Cardiac muscle cell (in vitro differentiated cells and primary cell): ENCODE data around the gene S100A14. TPM values are rescaled to one million over a fixed set of nuclear protein-coding genes. Genes with fewer than 3 reads are reported as not detected.
"Not testable (repeated sequence)": the region's sequence is repeated elsewhere in the genome, so short reads cannot be mapped to it uniquely, and the experiment has no call there.

Experiments
- DNase-seq, 2 donors: peaks; one replicate each; pipeline versions ENCODE4 v3.0.0 to v3.0.0-alpha.2; 2010 to 2017; ENCODE audit warnings: low read depth in 1 of 2, low spot score in 1 of 2
- H3K27ac ChIP-seq: fragments of 200-600 bp; sonication (generic); 2 replicates; pipeline ENCODE4 v1.5.1; 2016
- H3K27me3 ChIP-seq: fragments of 200-600 bp; sonication (generic); 2 replicates; pipeline ENCODE4 v1.6.0; 2016; ENCODE audit warnings: control low read depth
- H3K36me3 ChIP-seq: fragments of 200-600 bp; sonication (generic); 2 replicates; pipeline ENCODE4 v1.5.1; 2016; ENCODE audit warnings: control low read depth
- H3K4me1 ChIP-seq: fragments of 200-600 bp; sonication (generic); 2 replicates; pipeline ENCODE4 v1.8.1; 2017; ENCODE audit warnings: low read depth, mild to moderate bottlenecking, mixed run types
- H3K4me3 ChIP-seq: fragments of 200-600 bp; sonication (generic); 2 replicates; pipeline ENCODE4 v1.5.1; 2016; ENCODE audit warnings: mild to moderate bottlenecking
- H3K9me3 ChIP-seq: fragments of 200-600 bp; sonication (generic); 2 replicates; pipeline ENCODE4 v1.5.1; 2017; ENCODE audit warnings: low read depth, mild to moderate bottlenecking, control low read depth
- CTCF ChIP-seq: IDR thresholded peaks from 2 replicates; pipeline ENCODE4 v1.5.1; 2012; ENCODE audit warnings: low read depth, mild to moderate bottlenecking, low read length
- polyA plus RNA-seq: library from polyadenylated mRNA; unstranded; fragments of >200 nt; fragmentation: Nextera tagmentation; extraction: Ambion mirVana; gene quantifications from 2 replicates; pipeline ENCODE4 v1.2.1, GENCODE V29; 2016
- total RNA-seq: library from RNA; depleted of rRNA; stranded (reverse); fragments of >200 nt; gene quantifications from 2 replicates; pipeline ENCODE4 v1.2.3, GENCODE V29; 2016

S100A14 gene
- total and polyA plus RNA-seq, 2 experiments from 2014 or later: 0.51 to 0.70 TPM

DNA sequence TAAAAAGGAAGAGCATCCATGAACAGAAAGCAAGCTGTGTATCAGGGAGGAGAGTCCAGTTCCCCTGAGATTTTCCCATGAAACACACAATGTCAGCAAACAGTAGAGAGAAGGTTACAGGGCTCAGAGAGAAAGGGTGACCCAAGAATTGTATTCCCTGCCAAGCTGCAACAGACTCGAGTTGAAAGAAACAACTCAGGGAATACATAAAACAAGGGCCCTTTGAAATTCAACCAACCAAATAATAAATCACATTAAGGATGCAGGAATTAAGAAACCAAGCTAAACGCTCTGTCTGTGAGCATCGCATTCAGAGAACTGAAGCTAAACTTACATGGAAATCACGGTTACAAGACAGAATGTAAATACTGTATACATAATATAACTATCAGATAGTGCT lies 23.4 kb downstream of the S100A14 start:
- TF ChIP-seq CTCF: no peak
- Histone ChIP-seq H3K27me3 (no peaks in the 10 kb centered on the region), H3K36me3 (no peaks in the 10 kb centered on the region), H3K4me3 (no peak overlapping the region), H3K4me1 (no peaks in the 10 kb centered on the region), H3K9me3 (no peaks in the 10 kb centered on the region), H3K27ac (no peak overlapping the region)
- DNase-seq: no peak

- H3K36me3 ChIP-seq: no peaks in the 10 kb centered on the region
- no peaks in the 10 kb centered on the region for H3K9me3 ChIP-seq
- DNase-seq: no peak
- no peaks in the 10 kb centered on the region for H3K27me3 ChIP-seq
- H3K4me1 ChIP-seq: peaks cover 8% of the 10 kb centered on the region
- H3K27ac ChIP-seq: no peak overlapping the region
- no peak overlapping the region for H3K4me3 ChIP-seq
- no peak for TF ChIP-seq CTCF
Measured at GRCh38 chr1:153588482-153588881, 27.6 kb downstream of the S100A14 start.

DNA sequence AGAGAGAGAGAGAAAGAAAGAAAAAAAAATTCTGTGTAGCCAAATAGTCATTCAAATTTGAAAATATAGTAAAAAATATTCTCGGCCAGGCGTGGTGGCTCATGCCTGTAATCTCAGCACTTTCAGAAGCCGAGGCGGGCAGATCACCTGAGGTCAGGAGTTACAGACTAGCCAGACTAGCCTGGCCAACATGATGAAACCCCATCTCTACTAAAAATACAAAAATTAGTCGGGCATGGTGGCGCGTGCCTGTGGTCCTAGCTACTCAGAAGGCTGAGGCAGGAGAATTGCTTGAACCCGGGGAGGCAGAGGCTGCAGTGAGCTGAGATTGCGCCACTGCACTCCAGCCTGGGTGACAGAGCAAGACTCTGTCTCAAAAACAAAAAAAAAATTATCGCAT lies 28.1 kb downstream of the S100A14 start:
- H3K27me3 ChIP-seq, DNase-seq, H3K9me3 ChIP-seq, H3K27ac ChIP-seq, H3K36me3 ChIP-seq, H3K4me3 ChIP-seq, H3K4me1 ChIP-seq: not testable (repeated sequence)

DNA sequence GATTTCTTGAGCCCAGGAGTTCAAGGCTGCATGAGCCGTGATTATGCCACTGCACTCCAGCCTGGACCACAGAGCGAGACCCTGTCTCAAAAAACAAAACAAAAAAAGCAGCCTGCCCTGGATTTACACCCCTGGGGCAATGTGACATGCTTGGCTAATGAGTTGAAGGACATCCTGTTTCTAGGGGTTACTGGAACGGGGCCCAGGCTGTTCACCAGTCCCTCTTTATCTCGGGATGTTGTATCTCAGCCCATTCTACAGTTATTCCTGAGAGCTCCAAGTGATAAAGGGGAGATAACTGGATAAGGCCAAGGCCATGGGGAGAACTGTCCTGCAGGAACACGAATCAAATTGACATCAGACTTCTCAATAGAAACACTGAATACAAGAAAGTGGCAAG lies 28.8 kb downstream of the S100A14 start:
- Histone ChIP-seq H3K27ac (no peak overlapping the region), H3K9me3 (no peaks in the 10 kb centered on the region), H3K36me3 (no peaks in the 10 kb centered on the region), H3K4me1 (peaks cover 8% of the 10 kb centered on the region), H3K27me3 (no peaks in the 10 kb centered on the region), H3K4me3 (no peak overlapping the region)
- DNase-seq: no peak
- no peak for TF ChIP-seq CTCF

GRCh38 chr1:153586347-153586746 lies 29.8 kb downstream of the S100A14 start:
- TF ChIP-seq CTCF: no peak
- H3K4me3 ChIP-seq: no peak overlapping the region
- H3K9me3 ChIP-seq: no peaks in the 10 kb centered on the region
- peaks cover 8% of the 10 kb centered on the region for H3K4me1 ChIP-seq
- no peaks in the 10 kb centered on the region for H3K36me3 ChIP-seq
- no peaks in the 10 kb centered on the region for H3K27me3 ChIP-seq
- no peak overlapping the region for H3K27ac ChIP-seq
- DNase-seq: no peak

DNA sequence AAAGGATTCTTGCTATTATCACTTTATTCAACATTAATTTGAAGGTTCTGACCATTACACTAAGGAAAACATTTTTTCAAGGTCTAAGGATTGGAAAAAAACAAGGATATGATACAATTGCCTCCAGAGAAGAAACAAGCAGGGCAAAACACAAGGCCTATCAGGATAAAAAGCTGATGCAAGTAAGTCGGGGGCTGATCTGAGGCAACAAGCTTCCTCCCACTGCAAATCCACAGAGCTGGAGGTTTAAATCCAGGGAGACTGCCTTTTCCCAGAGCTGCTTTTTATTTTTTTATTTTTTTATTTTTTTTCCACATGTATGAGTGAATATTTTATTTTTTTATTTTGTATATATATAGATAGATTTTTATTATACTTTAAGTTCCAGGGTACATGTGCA lies 31.1 kb downstream of the S100A14 start:
- DNase-seq: peak in 1 of 2 donors; percentile 35
- no peaks in the 10 kb centered on the region for H3K27me3 ChIP-seq
- no peak overlapping the region for H3K27ac ChIP-seq
- H3K9me3 ChIP-seq: no peaks in the 10 kb centered on the region
- peaks cover 8% of the 10 kb centered on the region for H3K4me1 ChIP-seq
- H3K4me3 ChIP-seq: no peak overlapping the region
- no peaks in the 10 kb centered on the region for H3K36me3 ChIP-seq
- TF ChIP-seq CTCF: no peak
